ENCODE results near the gene C14orf93. TPM values are rescaled to one million over a fixed set of nuclear protein-coding genes. Genes with fewer than 3 reads are reported as not detected.

Gene C14orf93
- total RNA-seq, 4 donors from 2014 or later = 4.6 to 11.2 (median 9.9) TPM

- Histone ChIP-seq H3K36me3 (peaks cover 11 to 59% (median 51%) of the 10 kb centered on the region in 4 donors), H3K27me3 (no peaks in the 10 kb centered on the region), H3K9me3 (no peaks in the 10 kb centered on the region), H3K4me3 (no peak overlapping the region), H3K27ac (replicated peaks in 1 of 4) (no peak overlapping the region), H3K4me1 (peaks cover 0 to 22% (median 11%) of the 10 kb centered on the region in 4 donors)
- 55% methylated on average over 4 of the region's 4 CpGs for WGBS
- intact Hi-C loops (cut with DNase I) = no loop called here
- TF ChIP-seq EP300 (IDR thresholded peaks at IDR 0.05) = no peak
- no peak for TF ChIP-seq CTCF (IDR thresholded peaks at IDR 0.05)
- TF ChIP-seq POLR2AphosphoS5 (IDR thresholded peaks at IDR 0.05) = no peak
- no peak for TF ChIP-seq POLR2A (IDR thresholded peaks at IDR 0.05; ENCODE audit: low read depth)
- no peak for DNase-seq (ENCODE audit: extremely low spot score)
These were observed 15.3 kb upstream of the C14orf93 start for GRCh38 chr14:23025151-23025814.

GRCh38 chr14:23024612-23025075 is 14.7 kb upstream of the C14orf93 start:
- no peak overlapping the region for H3K4me3 ChIP-seq
- 64% methylated on average over 7 of the region's 7 CpGs for WGBS
- H3K9me3 ChIP-seq = no peaks in the 10 kb centered on the region
- H3K4me1 ChIP-seq = peaks cover 0 to 22% (median 11%) of the 10 kb centered on the region in 4 donors
- no peak for TF ChIP-seq POLR2AphosphoS5 (IDR thresholded peaks at IDR 0.05)
- no peak for TF ChIP-seq POLR2A (IDR thresholded peaks at IDR 0.05; ENCODE audit: low read depth)
- TF ChIP-seq CTCF (IDR thresholded peaks at IDR 0.05) = no peak
- TF ChIP-seq EP300 (IDR thresholded peaks at IDR 0.05) = no peak
- H3K27me3 ChIP-seq = no peaks in the 10 kb centered on the region
- intact Hi-C loops (cut with DNase I) = no loop called here
- no peak for DNase-seq (ENCODE audit: extremely low spot score)
- no peak overlapping the region for H3K27ac ChIP-seq (replicated peaks in 1 of 4)
- H3K36me3 ChIP-seq = peaks cover 11 to 52% (median 45%) of the 10 kb centered on the region in 4 donors

GRCh38 chr14:23023795-23024152 is 13.8 kb upstream of the C14orf93 start:
- Histone ChIP-seq H3K36me3 (peaks cover 11 to 44% (median 36%) of the 10 kb centered on the region in 4 donors), H3K9me3 (no peaks in the 10 kb centered on the region), H3K27ac (replicated peaks in 1 of 4) (no peak overlapping the region), H3K4me3 (no peak overlapping the region), H3K4me1 (peaks cover 0 to 16% (median 6%) of the 10 kb centered on the region in 4 donors), H3K27me3 (no peaks in the 10 kb centered on the region)
- WGBS = 90% methylated on average over 2 of the region's 2 CpGs
- intact Hi-C loops (cut with DNase I) = no loop called here
- TF ChIP-seq EP300 (IDR thresholded peaks at IDR 0.05) (no peak), POLR2AphosphoS5 (IDR thresholded peaks at IDR 0.05) (no peak), POLR2A (IDR thresholded peaks at IDR 0.05; ENCODE audit: low read depth) (no peak), CTCF (IDR thresholded peaks at IDR 0.05) (no peak)
- DNase-seq (ENCODE audit: extremely low spot score) = no peak

- no peak overlapping the region for H3K4me3 ChIP-seq
- WGBS = 79% methylated on average over 8 of the region's 8 CpGs
- no peak for TF ChIP-seq CTCF (IDR thresholded peaks at IDR 0.05)
- no peak for TF ChIP-seq POLR2A (IDR thresholded peaks at IDR 0.05; ENCODE audit: low read depth)
- TF ChIP-seq EP300 (IDR thresholded peaks at IDR 0.05) = no peak
- TF ChIP-seq POLR2AphosphoS5 (IDR thresholded peaks at IDR 0.05) = no peak
- no peak for DNase-seq (ENCODE audit: extremely low spot score)
- intact Hi-C loops (cut with DNase I) = no loop called here
- H3K4me1 ChIP-seq = peaks cover 0 to 10% (median 4%) of the 10 kb centered on the region in 4 donors
- H3K27ac ChIP-seq (replicated peaks in 1 of 4) = no peak overlapping the region
- H3K36me3 ChIP-seq = peaks cover 11 to 38% (median 32%) of the 10 kb centered on the region in 4 donors
- no peaks in the 10 kb centered on the region for H3K27me3 ChIP-seq
- H3K9me3 ChIP-seq = no peaks in the 10 kb centered on the region
These were observed 13.3 kb upstream of the C14orf93 start for GRCh38 chr14:23023022-23023794.

All from esophagus muscularis mucosa (tissue), 4 donors.